Fibroblast of lung (primary cell): ENCODE data around the gene CEBPE. TPM values are rescaled to one million over a fixed set of nuclear protein-coding genes. Genes with fewer than 3 reads are reported as not detected.

Experiments
- DNase-seq, 2 donors: peaks; one replicate each; pipeline versions ENCODE4 v3.0.0 to v3.0.0-alpha.2; 2010; ENCODE audit warnings: low read depth in 2 of 2
- H2AFZ ChIP-seq: 2 replicates; pipeline ENCODE4 v1.5.1; 2012; ENCODE audit warnings: low read length, control low read depth, inconsistent platforms
- H3K27ac ChIP-seq: 2 replicates; pipeline ENCODE4 v1.5.1; 2011; ENCODE audit warnings: low read length, control low read depth; ENCODE audit not compliant: insufficient read depth
- H3K27me3 ChIP-seq: 2 replicates; pipeline ENCODE4 v1.5.1; 2011; ENCODE audit warnings: mild to moderate bottlenecking, low read length; ENCODE audit not compliant: control insufficient read depth, insufficient read depth
- H3K36me3 ChIP-seq: 2 replicates; pipeline ENCODE4 v1.5.1; 2011; ENCODE audit warnings: low read length; ENCODE audit not compliant: control insufficient read depth, insufficient read depth
- H3K4me1 ChIP-seq: 2 replicates; pipeline ENCODE4 v1.5.1; 2011; ENCODE audit warnings: low read length; ENCODE audit not compliant: control insufficient read depth, insufficient read depth; ENCODE audit errors: extremely low read depth
- H3K4me2 ChIP-seq: 2 replicates; pipeline ENCODE4 v1.5.1; 2011; ENCODE audit warnings: low read length, control low read depth; ENCODE audit not compliant: insufficient read depth; ENCODE audit errors: extremely low read depth
- H3K4me3 ChIP-seq, 4 experiments: fragments of 200-600 bp in 1 of 4; sonication (generic) in 1 of 4; replicated peaks in 1 of 4; 2 replicates each; pipeline ENCODE4 v1.5.1; 2011 to 2016; ENCODE audit warnings: low read length in 4 of 4, low read depth in 3 of 4, mild to moderate bottlenecking in 3 of 4, control low read depth in 2 of 4, inconsistent platforms in 1 of 4, mixed read lengths in 1 of 4; ENCODE audit not compliant: insufficient read depth in 1 of 4; ENCODE audit errors: control extremely low read depth in 1 of 4
- H3K79me2 ChIP-seq: 2 replicates; pipeline ENCODE4 v1.5.1; 2012; ENCODE audit warnings: mild to moderate bottlenecking, low read length, inconsistent platforms; ENCODE audit not compliant: control insufficient read depth, insufficient read depth
- H3K9ac ChIP-seq: 2 replicates; pipeline ENCODE4 v1.5.1; 2011; ENCODE audit warnings: mild to moderate bottlenecking, low read length, control low read depth; ENCODE audit not compliant: insufficient read depth
- H3K9me3 ChIP-seq: 2 replicates; pipeline ENCODE4 v1.5.1; 2012; ENCODE audit warnings: low read depth, low read length; ENCODE audit not compliant: control insufficient read depth, insufficient read depth
- H4K20me1 ChIP-seq: 2 replicates; pipeline ENCODE4 v1.5.1; 2011; ENCODE audit warnings: low read length; ENCODE audit not compliant: control insufficient read depth, insufficient read depth; ENCODE audit errors: extremely low read depth
- EZH2 ChIP-seq: IDR thresholded peaks from 2 replicates; pipeline ENCODE4 v1.5.1; 2012; ENCODE audit warnings: low read length, control low read depth, mild to moderate bottlenecking; ENCODE audit errors: missing control alignments
- polyA plus RNA-seq, 2 donors: library from polyadenylated mRNA; depleted of rRNA in 1 of 2; stranded (reverse) in 1 of 2; unstranded in 1 of 2; fragments of >200 nt; gene quantifications; 2 replicates each; pipeline ENCODE4 v1.2.1, GENCODE V29; 2011 to 2012; ENCODE audit warnings: missing spikeins in 1 of 2
- total RNA-seq: library from RNA; depleted of rRNA; stranded (reverse); fragments of >200 nt; gene quantifications from 2 replicates; pipeline ENCODE4 v1.2.1, GENCODE V29; 2014
- TF ChIP-seq, protein P1 (sequence below), 2 donors: IDR thresholded peaks in 1 of 2; conservative IDR thresholded peaks in 1 of 2; 1 replicate in 1 of 2; 2 replicates in 1 of 2; pipeline ENCODE4 v1.5.1; 2011 to 2012; ENCODE audit warnings: low read length in 2 of 2, control low read depth in 1 of 2, inconsistent platforms in 1 of 2, low read depth in 1 of 2, mild to moderate bottlenecking in 1 of 2

The CEBPE gene
- total and polyA plus RNA-seq, 2 donors (not counting 1 experiment from before 2014, with no cell fraction given): not detected

DNA sequence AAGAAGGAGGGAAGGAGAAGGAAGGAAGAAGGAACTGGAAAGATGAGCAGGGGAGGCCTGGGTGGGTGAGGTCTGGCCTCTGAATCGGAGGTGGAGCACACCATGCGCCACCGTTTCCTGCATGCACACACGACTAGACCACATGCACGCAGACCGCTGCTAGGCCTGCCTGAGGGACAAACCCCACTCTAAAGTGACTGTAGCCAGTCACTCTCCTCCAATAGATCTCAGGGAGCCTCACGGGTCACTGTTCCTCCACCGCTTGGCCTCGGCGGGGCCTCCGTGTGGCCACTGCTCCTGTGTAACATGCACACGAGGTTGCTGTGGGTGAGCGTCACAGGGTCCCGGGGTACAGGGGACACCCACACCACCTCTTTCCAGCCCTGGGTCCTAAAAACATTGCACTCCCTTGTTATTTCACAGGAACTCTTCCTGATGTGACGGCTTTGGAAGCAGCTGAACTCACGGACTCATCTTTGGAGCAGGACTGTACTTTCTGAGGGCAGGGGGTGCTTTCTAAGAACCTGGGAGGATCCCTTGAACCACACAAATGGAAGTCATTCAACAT is 17.6 kb upstream of the CEBPE start:
- H3K79me2 ChIP-seq: no peaks in the 10 kb centered on the region
- H3K27me3 ChIP-seq: peaks cover 4% of the 10 kb centered on the region
- no peak for DNase-seq
- no peak overlapping the region for H3K4me2 ChIP-seq
- no peaks in the 10 kb centered on the region for H3K9me3 ChIP-seq
- no peak for TF ChIP-seq EZH2
- TF ChIP-seq, protein P1, sequence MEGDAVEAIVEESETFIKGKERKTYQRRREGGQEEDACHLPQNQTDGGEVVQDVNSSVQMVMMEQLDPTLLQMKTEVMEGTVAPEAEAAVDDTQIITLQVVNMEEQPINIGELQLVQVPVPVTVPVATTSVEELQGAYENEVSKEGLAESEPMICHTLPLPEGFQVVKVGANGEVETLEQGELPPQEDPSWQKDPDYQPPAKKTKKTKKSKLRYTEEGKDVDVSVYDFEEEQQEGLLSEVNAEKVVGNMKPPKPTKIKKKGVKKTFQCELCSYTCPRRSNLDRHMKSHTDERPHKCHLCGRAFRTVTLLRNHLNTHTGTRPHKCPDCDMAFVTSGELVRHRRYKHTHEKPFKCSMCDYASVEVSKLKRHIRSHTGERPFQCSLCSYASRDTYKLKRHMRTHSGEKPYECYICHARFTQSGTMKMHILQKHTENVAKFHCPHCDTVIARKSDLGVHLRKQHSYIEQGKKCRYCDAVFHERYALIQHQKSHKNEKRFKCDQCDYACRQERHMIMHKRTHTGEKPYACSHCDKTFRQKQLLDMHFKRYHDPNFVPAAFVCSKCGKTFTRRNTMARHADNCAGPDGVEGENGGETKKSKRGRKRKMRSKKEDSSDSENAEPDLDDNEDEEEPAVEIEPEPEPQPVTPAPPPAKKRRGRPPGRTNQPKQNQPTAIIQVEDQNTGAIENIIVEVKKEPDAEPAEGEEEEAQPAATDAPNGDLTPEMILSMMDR (conservative IDR thresholded peaks at IDR 0.05 in 1 of 2, IDR thresholded peaks at IDR 0.05 in 1 of 2; ENCODE audit: low read depth in 1 of 2, low read length in 2 of 2): no peak
- H3K4me1 ChIP-seq: no peaks in the 10 kb centered on the region
- H3K4me3 ChIP-seq: no peak overlapping the region
- no peak overlapping the region for H2AFZ ChIP-seq
- H3K36me3 ChIP-seq: no peaks in the 10 kb centered on the region
- no peaks in the 10 kb centered on the region for H4K20me1 ChIP-seq
- H3K9ac ChIP-seq: no peak overlapping the region
- H3K27ac ChIP-seq: no peak overlapping the region

DNA sequence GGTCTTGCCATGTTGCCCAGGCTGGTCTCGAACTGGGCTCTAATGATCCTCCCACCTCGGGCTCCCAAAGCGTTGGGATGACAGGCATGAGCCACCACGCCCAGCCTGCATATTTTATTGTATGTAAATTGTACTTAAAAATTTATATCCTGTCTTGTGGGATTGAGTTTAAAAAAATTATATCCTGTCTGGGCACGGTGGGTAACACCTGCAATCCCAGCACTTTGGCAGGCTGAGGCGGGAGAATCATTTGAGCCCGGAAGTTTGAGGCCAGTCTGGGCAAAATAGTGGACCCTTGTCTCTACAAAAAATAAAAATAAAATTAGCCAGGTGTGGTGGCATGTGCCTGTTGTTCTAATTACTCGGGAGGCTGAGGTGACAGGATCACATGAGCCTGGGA is 13.9 kb upstream of the CEBPE start:
- DNase-seq: no peak
- Histone ChIP-seq H4K20me1 (no peaks in the 10 kb centered on the region), H3K27ac (no peak overlapping the region), H3K79me2 (no peaks in the 10 kb centered on the region), H3K9ac (no peak overlapping the region), H3K4me3 (no peak overlapping the region), H2AFZ (no peak overlapping the region), H3K4me2 (no peak overlapping the region), H3K4me1 (no peaks in the 10 kb centered on the region), H3K9me3 (no peaks in the 10 kb centered on the region), H3K36me3 (no peaks in the 10 kb centered on the region), H3K27me3 (peaks cover 6% of the 10 kb centered on the region)
- TF ChIP-seq, protein P1 (conservative IDR thresholded peaks at IDR 0.05 in 1 of 2, IDR thresholded peaks at IDR 0.05 in 1 of 2; ENCODE audit: low read depth in 1 of 2, low read length in 2 of 2): no peak
- TF ChIP-seq EZH2: no peak

DNA sequence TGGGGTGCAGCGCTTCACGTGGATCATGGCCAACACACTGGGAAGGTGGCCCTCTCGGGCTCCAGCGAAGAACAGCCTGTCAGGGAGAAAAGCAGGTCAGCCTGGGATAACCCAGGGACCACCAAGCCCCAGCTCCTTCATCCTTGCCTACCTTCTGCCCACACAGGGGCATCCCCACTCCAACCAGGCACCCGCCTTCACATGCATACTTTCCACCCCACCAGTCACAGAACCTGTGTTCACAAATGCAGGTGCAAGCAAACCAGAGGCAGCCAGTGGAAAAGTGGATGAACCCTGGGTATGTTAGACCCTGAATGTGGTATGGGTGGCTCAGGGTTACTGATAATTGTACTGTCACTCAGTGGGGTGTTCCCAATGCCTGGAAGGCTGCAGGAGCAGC is 12.4 kb upstream of the CEBPE start:
- Histone ChIP-seq H3K4me3 (no peak overlapping the region), H3K36me3 (no peaks in the 10 kb centered on the region), H3K27me3 (peaks cover 6% of the 10 kb centered on the region), H3K4me1 (no peaks in the 10 kb centered on the region), H3K9me3 (no peaks in the 10 kb centered on the region), H3K9ac (no peak overlapping the region), H3K4me2 (no peak overlapping the region), H4K20me1 (no peaks in the 10 kb centered on the region), H3K79me2 (no peaks in the 10 kb centered on the region), H3K27ac (no peak overlapping the region), H2AFZ (no peak overlapping the region)
- no peak for DNase-seq
- TF ChIP-seq EZH2: no peak
- TF ChIP-seq, protein P1 (conservative IDR thresholded peaks at IDR 0.05 in 1 of 2, IDR thresholded peaks at IDR 0.05 in 1 of 2; ENCODE audit: low read depth in 1 of 2, low read length in 2 of 2): no peak
